HG02610 (cell line): Measurements from ENCODE around the gene BMPR1A.
A peak's percentile ranks its signal among the peaks of the same experiment; 100 is the strongest.
"Not testable (repeated sequence)": the region's sequence is repeated elsewhere in the genome, so short reads cannot be mapped to it uniquely, and the experiment has no call there.

ENCODE experiments used
- ATAC-seq: cut with Tn5 transposase; IDR thresholded peaks from one replicate; pipeline ENCODE4 v1.9.1; 2021; ENCODE audit warnings: mild to moderate bottlenecking, moderate library complexity; ENCODE audit not compliant: unreplicated experiment

BMPR1A gene

DNA sequence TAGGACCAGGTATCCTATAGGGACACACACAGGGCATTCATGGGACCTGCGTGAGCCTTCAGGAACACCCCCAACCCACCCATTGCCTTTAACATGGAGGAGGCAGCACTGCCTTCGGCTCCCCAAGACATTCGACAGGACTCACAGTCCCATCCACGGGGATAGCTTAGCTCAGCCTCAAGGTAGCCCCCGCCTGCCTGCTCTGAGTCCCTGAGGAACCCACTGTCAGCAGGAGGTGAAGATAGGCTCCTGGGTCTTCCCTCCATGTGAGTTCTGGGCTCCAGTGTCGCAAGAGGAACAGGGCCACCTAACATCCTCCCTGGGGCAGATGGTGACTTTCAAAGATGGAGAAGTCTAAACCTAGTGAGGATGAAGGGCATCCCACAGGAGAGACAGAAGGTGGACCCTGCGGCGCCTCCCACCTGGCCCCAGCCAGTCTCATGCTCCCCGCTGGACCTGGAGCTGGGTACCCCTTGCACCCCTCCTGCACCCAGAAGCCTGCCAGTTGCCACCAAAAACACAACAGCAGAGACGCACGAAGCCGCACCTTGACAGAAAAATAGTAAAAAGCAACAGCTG, 207.0 kb downstream of the BMPR1A start:
- no peak for ATAC-seq

DNA sequence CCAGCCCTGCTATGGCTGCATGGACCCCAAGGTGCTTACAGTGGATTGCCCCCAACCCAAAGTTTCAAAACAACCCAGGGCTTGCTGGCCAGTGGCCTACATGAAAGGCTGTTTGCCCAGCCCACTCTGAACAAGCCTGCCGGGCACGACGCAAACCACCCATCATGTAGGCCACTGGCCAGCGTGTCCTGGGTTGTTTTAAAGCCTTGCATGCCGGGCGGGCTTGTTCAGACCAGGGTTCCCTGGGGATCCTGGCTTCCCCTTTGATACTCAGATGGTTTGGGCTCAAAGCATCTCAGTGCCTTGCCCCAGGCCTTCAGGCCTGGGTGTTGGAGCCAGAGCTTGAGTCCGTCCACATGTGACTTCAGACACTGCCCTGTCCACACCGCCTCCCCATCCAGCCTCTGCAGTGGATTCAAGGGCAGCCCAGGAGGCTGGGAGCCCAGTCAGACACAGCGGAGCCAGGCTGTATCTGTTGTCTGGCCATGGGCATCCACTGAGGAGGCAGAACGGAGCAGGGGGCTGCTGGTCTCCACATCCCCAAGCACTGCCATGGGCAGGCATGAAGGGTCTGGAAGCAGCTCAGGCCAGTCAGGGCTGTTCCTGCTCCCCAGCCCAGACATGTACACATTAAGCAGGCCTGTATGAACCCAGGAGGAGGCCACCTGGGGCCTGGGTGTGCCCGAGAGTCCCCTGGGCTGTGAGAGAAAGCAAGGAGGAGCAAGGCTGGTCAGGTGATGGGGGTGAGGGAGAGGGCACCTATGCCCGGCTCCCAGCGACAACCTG, 207.8 kb downstream of the BMPR1A start:
- no peak for ATAC-seq

- no peak for ATAC-seq
Observed at GRCh38 chr10:86964847-86965190, 208.4 kb downstream of the BMPR1A start.

DNA sequence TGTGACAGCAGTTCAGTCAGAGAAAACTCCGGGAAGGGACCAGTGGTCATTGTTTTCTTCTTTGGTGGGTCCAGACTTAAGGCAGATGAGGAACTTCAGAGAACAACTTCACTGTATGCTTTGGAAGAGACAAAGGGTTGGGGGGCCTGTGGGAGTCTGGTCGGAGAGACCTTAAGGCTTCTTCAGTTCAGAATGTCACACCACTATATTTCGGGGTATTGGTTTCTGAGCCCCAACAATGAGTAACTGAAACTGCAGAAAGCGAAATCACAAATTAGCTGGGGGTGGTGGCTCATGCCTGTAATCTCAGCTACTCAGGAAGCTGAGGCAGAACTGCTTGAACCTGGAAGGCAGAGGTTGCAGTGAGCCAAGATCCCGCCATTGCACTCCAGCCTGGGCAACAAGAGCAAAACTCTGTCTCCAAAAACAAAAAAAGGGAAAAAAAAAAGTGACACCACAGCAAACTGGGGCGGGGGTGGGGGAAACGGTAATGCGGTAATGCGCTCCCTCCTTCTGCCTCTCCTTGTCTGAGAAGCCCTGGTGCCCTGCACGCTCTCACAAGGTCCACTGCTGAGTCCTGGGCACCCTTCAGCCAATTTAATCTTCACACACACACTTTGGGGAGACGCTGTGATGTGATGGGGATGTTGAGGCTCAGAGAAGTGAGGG, 209.7 kb downstream of the BMPR1A start:
- no peak for ATAC-seq

DNA sequence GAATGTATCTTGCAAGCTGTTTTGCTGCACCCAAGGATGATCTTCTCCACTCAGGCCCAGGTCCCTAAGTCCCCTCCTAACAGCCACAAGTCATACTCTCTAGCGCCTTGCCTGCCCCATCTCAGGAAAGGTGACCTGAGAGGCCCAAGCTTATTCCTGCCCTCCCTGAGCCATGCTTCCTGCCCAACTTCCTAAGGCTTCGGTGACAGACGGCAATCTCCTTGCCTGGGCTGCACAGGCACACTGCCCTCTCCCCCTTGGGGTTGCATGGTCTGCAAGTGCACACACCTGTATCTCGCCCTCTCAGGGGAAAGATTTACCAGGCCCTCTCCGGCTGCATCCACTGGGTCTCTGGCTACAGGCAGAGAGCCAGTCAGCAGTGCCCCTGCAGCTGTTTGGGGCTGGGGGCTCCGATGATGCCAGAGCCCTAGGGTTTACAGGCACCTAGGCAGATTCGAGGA, 211.1 kb downstream of the BMPR1A start:
- no peak for ATAC-seq

- no peak for ATAC-seq
Observed at GRCh38 chr10:86968271-86968993, 212.0 kb downstream of the BMPR1A start, which contains the start of gene ADIRF. Gene ADIRF, plus strand, starts transcription at chr10:86968482. Its CDS starts 63 bp downstream, at chr10:86968545.

- ATAC-seq: no peak
Observed at GRCh38 chr10:86968994-86969355, 212.6 kb downstream of the BMPR1A start.

GRCh38 chr10:86969421-86970041, 213.1 kb downstream of the BMPR1A start:
- ATAC-seq: no peak

DNA sequence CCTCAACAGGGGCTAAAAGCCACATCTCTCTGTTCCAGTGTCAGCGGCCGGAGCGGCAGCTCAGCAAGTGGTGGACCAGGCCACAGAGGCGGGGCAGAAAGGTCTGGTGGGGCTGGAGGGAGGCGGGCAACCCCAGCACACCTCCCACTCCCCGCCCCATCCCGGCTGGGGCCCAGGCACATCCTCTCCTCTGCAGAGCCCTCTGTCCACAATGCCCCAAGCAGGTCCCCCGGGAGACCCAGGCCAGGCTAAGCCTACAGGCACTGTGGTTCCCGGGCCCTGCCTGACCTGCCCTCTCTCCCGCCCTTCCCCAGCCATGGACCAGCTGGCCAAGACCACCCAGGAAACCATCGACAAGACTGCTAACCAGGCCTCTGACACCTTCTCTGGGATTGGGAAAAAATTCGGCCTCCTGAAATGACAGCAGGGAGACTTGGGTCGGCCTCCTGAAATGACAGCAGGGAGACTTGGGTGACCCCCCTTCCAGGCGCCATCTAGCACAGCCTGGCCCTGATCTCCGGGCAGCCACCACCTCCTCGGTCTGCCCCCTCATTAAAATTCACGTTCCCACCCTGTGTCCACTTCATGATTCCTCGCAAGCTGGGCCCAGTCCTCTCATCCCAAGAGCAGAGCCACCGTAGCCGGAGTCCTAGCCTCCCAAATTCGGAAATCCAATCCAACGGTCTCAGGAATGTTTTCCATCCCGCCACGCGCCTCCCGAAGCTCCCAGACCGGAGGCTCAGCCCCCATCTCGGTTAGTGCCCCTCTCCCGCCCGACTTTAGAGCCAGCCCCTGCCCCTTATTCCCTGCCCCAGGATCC, 214.0 kb downstream of the BMPR1A start:
- ATAC-seq: no peak

- ATAC-seq: no peak
Observed at GRCh38 chr10:86970982-86971231, 214.5 kb downstream of the BMPR1A start.

DNA sequence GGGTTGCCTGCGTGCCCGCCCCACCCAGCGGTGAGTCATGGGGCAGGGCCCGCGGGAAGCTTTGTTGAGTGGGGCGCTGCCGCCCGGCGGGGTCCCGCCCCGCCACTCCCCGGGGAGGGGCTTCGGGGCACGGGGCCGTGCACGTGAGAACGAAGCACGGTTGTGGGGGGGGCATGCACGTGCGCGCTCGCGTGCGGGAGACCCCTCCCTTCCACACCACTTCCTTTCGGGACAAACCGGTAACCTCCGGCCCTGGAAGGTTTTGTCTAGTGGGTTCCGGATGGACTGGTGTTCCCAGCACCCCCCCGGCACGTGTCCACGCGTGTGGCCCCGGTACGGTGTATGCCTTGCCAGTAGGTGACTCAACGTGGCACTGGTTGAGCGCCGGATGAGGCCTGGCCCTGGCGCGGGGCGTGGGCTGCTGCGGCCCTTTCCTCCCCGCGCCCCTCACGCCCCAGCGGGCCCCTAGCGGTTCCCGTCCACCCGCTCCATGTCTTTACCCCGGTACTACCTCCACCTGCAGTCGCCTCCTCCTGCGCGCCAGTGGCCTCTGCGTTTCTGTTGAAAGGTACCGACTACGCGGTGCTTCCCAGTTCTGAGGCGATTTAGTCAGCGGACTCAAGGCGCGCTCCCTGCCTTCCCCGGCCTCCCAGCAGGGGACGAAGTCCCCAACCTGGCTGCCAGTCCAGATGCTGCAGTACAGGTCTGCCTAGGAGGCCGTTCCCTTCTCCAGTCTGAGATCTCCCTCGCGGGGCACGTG, 215.0 kb downstream of the BMPR1A start:
- ATAC-seq: peak; percentile 83

DNA sequence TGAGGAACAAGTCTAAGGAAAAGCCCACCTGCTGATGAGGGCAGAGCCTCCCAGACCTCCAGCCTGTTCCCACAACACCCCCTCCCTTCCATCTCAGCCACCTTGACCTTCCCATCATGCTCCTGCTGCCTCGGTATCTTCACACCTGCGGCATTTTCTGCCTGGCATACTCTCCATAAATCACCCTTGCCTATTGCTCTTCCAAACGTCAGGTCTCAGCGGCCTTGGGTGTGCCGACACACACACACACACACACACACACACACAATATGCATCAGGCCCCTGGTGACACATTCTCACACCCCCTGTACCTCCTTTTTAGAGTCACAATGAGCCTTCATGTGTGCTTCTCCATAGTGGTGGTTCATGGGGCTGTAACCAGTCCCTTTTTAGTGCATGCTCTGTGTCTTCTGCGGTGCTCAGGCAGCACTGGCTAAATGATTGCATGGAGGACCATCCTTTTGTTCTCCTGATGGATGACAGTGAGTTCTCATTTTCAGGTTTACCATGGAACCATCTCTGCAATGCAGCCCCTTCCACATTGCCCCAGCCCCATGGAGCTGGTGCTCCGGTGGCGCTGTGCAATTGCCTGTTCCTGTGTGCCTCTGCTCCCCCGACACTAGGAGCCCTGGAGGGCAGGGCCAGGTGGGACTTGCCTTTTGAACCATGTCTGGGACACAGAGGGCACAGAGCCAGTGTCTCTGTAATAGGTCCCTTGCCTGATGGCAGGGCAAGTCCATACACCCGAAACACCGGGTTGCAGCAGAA, 216.4 kb downstream of the BMPR1A start:
- ATAC-seq: no peak

DNA sequence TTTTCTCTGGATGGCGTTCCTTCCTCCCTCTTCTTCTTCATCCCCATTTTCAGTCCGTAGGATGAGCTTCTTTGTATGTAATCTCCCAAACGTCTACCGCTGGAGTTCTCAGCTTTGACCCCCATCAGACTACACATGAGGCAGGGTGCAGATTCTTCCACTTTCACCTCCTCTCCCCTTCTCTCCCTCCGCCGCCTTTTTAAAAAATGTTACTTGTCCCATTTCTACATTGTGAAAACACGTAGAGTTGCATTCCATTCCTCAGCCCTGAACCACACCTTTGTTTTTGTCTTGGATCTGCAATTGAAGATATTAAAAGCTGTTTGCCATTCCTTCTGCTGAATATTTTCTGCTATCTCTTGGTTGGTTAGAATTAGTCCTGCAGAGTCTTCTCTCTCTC, 218.1 kb downstream of the BMPR1A start:
- ATAC-seq: no peak

- ATAC-seq: no peak
Observed at GRCh38 chr10:86976362-86977056, 220.1 kb downstream of the BMPR1A start.

GRCh38 chr10:86978457-86978856, 222.0 kb downstream of the BMPR1A start:
- not testable (repeated sequence) for ATAC-seq

DNA sequence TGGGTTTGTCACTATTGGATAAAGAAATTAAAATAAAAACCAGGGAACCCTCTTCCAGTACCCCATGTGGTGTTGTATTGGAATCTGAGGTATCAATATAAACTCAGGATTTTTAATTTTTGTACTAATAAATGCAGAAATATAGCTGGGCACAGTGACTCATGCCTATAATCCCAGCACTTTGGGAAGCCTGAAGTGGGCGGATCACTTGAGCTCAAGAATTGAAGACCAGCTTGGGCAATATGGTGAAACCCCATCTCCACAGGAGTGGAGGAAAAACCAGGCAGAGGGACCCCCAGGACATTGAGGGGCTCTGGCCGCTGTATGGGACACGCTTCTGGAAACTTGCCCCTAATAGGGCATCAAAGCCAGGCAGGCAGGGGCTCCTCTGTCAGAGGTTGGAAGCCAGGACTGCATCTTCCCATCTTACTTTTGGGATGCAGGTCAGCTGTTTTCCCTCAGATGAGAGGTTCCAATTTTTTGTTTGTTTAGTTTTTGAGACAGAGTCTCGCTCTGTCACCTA, 222.9 kb downstream of the BMPR1A start:
- ATAC-seq: no peak

DNA sequence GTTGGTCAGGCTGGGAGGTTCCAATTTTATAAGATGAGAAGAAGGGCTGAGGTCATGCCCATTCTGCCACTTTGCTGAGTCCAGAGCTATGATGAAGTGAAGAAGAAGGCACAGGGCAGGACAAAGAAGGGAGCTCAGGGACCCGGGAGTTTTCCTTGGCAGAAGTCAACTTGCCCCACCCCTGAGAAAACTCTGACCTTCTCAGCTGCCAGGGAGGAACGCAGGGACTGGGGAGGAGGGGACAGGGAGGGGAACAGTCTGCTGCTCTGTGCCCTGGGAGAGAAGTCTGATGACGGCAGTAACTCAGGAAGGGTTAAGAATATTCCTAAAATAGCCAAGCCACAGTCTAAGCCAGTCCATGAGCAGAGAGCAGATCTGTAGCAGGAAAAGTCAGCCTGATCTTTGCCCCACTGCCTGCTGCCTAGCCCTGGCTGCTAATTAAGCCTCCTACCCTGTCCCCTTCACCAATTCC, 223.6 kb downstream of the BMPR1A start:
- no peak for ATAC-seq

DNA sequence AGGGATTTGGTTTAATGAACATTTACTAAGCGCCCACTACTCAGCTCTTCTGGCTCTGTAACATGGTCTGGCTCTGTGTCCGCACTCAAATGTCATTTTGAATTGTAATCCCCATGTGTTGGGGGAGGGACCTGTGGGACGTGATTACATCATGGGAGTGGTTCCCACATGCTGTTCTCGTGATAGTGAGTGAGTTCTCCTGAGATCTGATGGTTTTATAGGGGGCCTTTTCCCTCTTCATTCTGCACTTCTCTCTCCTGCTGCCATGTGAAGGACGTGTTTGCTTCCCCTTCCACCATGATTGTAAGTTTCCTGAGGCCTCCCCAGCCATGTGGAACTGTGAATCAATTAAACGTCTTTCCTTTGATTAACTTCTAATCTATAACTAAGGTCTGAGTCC, 224.6 kb downstream of the BMPR1A start:
- ATAC-seq: not testable (repeated sequence)
